DND-41 (cell line): ENCODE results near the gene VIT.

Source experiments
- EZH2 ChIP-seq: IDR thresholded peaks from 3 replicates; pipeline ENCODE4 v1.6.1; 2012; ENCODE audit warnings: borderline replicate concordance, low read depth, mild to moderate bottlenecking, moderate library complexity, low read length, inconsistent platforms; ENCODE audit not compliant: severe bottlenecking
- TF ChIP-seq, protein P1 (sequence below): IDR thresholded peaks from 2 replicates; pipeline ENCODE4 v1.5.1; 2012; ENCODE audit warnings: borderline replicate concordance, low read length, moderate library complexity, mild to moderate bottlenecking; ENCODE audit not compliant: poor library complexity, severe bottlenecking; ENCODE audit errors: extremely low read depth

DNA sequence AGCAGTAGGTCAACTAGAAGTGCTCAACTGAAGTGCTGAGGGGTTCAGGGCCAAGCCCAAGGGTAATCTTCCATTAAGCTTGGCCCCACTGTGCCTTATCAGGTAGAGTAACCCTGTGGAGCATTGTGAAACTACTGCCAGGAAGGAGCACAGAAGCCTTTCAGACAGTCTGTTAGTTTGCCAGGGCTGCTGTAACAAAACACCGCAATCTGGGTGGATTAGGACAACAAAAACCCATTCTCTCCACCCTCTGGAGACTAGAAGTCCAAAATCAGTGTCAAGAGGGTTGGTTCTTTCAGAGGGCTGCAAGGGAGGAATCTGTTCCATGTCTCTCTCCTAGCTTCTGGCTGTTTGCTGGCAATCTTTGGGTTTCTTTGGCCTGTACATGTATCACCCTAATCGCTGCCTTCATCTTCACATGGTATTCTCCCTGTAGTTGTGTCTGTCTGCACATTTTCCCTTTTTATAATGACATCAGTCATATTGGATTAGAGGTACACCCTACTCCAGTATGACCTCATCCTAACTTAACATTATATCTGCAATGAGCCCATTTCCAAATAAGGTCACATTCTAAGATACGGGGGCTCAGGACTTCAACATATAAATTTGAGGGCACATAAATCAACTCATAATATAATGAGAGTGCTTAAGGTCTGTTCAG, 21.2 kb downstream of the VIT start:
- TF ChIP-seq, protein P1, sequence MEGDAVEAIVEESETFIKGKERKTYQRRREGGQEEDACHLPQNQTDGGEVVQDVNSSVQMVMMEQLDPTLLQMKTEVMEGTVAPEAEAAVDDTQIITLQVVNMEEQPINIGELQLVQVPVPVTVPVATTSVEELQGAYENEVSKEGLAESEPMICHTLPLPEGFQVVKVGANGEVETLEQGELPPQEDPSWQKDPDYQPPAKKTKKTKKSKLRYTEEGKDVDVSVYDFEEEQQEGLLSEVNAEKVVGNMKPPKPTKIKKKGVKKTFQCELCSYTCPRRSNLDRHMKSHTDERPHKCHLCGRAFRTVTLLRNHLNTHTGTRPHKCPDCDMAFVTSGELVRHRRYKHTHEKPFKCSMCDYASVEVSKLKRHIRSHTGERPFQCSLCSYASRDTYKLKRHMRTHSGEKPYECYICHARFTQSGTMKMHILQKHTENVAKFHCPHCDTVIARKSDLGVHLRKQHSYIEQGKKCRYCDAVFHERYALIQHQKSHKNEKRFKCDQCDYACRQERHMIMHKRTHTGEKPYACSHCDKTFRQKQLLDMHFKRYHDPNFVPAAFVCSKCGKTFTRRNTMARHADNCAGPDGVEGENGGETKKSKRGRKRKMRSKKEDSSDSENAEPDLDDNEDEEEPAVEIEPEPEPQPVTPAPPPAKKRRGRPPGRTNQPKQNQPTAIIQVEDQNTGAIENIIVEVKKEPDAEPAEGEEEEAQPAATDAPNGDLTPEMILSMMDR: no peak
- TF ChIP-seq EZH2: no peak
